Breast epithelium (tissue), 4 donors: Measurements from ENCODE around the gene PTGES. TPM values are rescaled to one million over a fixed set of nuclear protein-coding genes. Genes with fewer than 3 reads are reported as not detected.

Experiments used
- DNase-seq, 2 donors: peaks; one replicate each; pipeline ENCODE4 v3.0.0-alpha.2; 2019; ENCODE audit warnings: low spot score in 2 of 2
- H3K27ac ChIP-seq, 2 donors: fragments of 200-600 bp; sonication (generic) in 1 of 2; one replicate each; pipeline ENCODE4 v1.5.1; 2016 to 2019; ENCODE audit warnings: mild to moderate bottlenecking in 1 of 2
- H3K27me3 ChIP-seq, 2 donors: fragments of 200-600 bp; sonication (generic) in 1 of 2; one replicate each; pipeline versions ENCODE4 v1.5.1 to v1.6.0; 2017 to 2019; ENCODE audit warnings: control low read depth in 1 of 2, mild to moderate bottlenecking in 1 of 2
- H3K36me3 ChIP-seq: fragments of 200-600 bp; one replicate; pipeline ENCODE4 v1.5.1; 2019
- H3K4me1 ChIP-seq, 2 donors: fragments of 200-600 bp; sonication (generic); one replicate each; pipeline ENCODE4 v1.5.1; 2016 to 2019; ENCODE audit warnings: control low read depth in 1 of 2
- H3K4me3 ChIP-seq, 3 donors: fragments of 200-600 bp; sonication (generic); 1 replicate in 2 of 3; 2 replicates in 1 of 3; pipeline ENCODE4 v1.5.1; 2016 to 2019; ENCODE audit warnings: mild to moderate bottlenecking in 3 of 3, moderate library complexity in 2 of 3
- H3K9me3 ChIP-seq, 2 donors: fragments of 200-600 bp; sonication (generic) in 1 of 2; one replicate each; pipeline ENCODE4 v1.5.1; 2016 to 2019; ENCODE audit warnings: control low read depth in 1 of 2
- CTCF ChIP-seq, 3 donors: fragments of 450-650 bp; IDR thresholded peaks; one replicate each; pipeline ENCODE4 v1.5.1; 2016 to 2017; ENCODE audit warnings: antibody characterized with exemption in 3 of 3, mild to moderate bottlenecking in 3 of 3, moderate library complexity in 3 of 3
- POLR2A ChIP-seq: fragments of 450-650 bp; IDR thresholded peaks from one replicate; pipeline ENCODE4 v1.6.1; 2016; ENCODE audit warnings: antibody characterized with exemption, mild to moderate bottlenecking, moderate library complexity
- POLR2AphosphoS5 ChIP-seq, 3 donors: sonication (generic); formaldehyde crosslinking; IDR thresholded peaks; one replicate each; pipeline ENCODE4 v1.6.1; 2017; ENCODE audit warnings: antibody characterized with exemption in 3 of 3
- intact Hi-C: fragments of 100-400 bp; cut with DNase I; formaldehyde crosslinking; loops from one replicate; pipeline ENCODE4 v1.15.1; 2023; ENCODE audit warnings: low total_unique reads
- total RNA-seq, 3 donors: library from RNA; depleted of rRNA; stranded (reverse); fragments of >200 nt; gene quantifications; one replicate each; pipeline ENCODE4 v1.1.0, GENCODE V29; 2016

PTGES gene
- total RNA-seq, 3 donors from 2014 or later: 21.8 to 36.7 (median 25.3) TPM

- Histone ChIP-seq H3K4me3 (no peak overlapping the region), H3K27ac (no peak overlapping the region), H3K9me3 (no peaks in the 10 kb centered on the region), H3K27me3 (no peaks in the 10 kb centered on the region), H3K4me1 (peaks cover 0 to 2% of the 10 kb centered on the region in 2 donors), H3K36me3 (no peaks in the 10 kb centered on the region)
- intact Hi-C loops: no loop called here
- no peak for DNase-seq
- TF ChIP-seq POLR2AphosphoS5 (IDR thresholded peaks at IDR 0.05) (no peak), CTCF (IDR thresholded peaks at IDR 0.05) (no peak), POLR2A (no peak)
Measured at GRCh38 chr9:129731477-129732085, 21.3 kb downstream of the PTGES start.

GRCh38 chr9:129728744-129729143, 24.1 kb downstream of the PTGES start:
- intact Hi-C loops: no loop called here
- H3K36me3 ChIP-seq: no peaks in the 10 kb centered on the region
- TF ChIP-seq CTCF (IDR thresholded peaks at IDR 0.05) (no peak), POLR2A (no peak), POLR2AphosphoS5 (IDR thresholded peaks at IDR 0.05) (no peak)
- H3K4me3 ChIP-seq: no peak overlapping the region
- H3K27me3 ChIP-seq: no peaks in the 10 kb centered on the region
- DNase-seq: no peak
- peaks cover 0 to 6% of the 10 kb centered on the region in 2 donors for H3K4me1 ChIP-seq
- no peak overlapping the region for H3K27ac ChIP-seq
- no peaks in the 10 kb centered on the region for H3K9me3 ChIP-seq

- peak; percentile 47 to 71 for DNase-seq
- peak overlapping the region in 2 of 3 donors; percentile 9 to 15 for H3K4me3 ChIP-seq
- H3K4me1 ChIP-seq: peaks cover 0 to 6% of the 10 kb centered on the region in 2 donors
- intact Hi-C loops: no loop called here
- H3K27me3 ChIP-seq: no peaks in the 10 kb centered on the region
- no peaks in the 10 kb centered on the region for H3K9me3 ChIP-seq
- H3K36me3 ChIP-seq: no peaks in the 10 kb centered on the region
- H3K27ac ChIP-seq: peak overlapping the region; percentile 68 to 85
- TF ChIP-seq POLR2AphosphoS5 (IDR thresholded peaks at IDR 0.05) (no peak), CTCF (IDR thresholded peaks at IDR 0.05) (peak; percentile 76 to 88 (median 87)), POLR2A (no peak)
Measured at GRCh38 chr9:129726322-129727160, 26.3 kb downstream of the PTGES start.

- DNase-seq: no peak
- no peaks in the 10 kb centered on the region for H3K27me3 ChIP-seq
- H3K36me3 ChIP-seq: no peaks in the 10 kb centered on the region
- TF ChIP-seq POLR2AphosphoS5 (IDR thresholded peaks at IDR 0.05) (no peak), CTCF (IDR thresholded peaks at IDR 0.05) (no peak), POLR2A (no peak)
- intact Hi-C loops: no loop called here
- no peaks in the 10 kb centered on the region for H3K9me3 ChIP-seq
- H3K27ac ChIP-seq: peak overlapping the region; percentile 68 to 85
- H3K4me1 ChIP-seq: peaks cover 0 to 6% of the 10 kb centered on the region in 2 donors
- H3K4me3 ChIP-seq: no peak overlapping the region
Measured at GRCh38 chr9:129725795-129726251, 27.0 kb downstream of the PTGES start.
